HG03139 (cell line): ENCODE data around the gene KXD1.
"Not testable (repeated sequence)": the region's sequence is repeated elsewhere in the genome, so short reads cannot be mapped to it uniquely, and the experiment has no call there.

Source experiments
- ATAC-seq: cut with Tn5 transposase; IDR thresholded peaks from one replicate; pipeline ENCODE4 v1.9.1; 2021; ENCODE audit not compliant: unreplicated experiment

The KXD1 gene

GRCh38 chr19:18576383-18576782, 18.7 kb downstream of the KXD1 start:
- no peak for ATAC-seq

- ATAC-seq = no peak
Observed at GRCh38 chr19:18577365-18577914, 19.8 kb downstream of the KXD1 start.

GRCh38 chr19:18580311-18580710, 22.6 kb downstream of the KXD1 start:
- ATAC-seq = no peak

GRCh38 chr19:18586306-18586705, 28.6 kb downstream of the KXD1 start:
- ATAC-seq = no peak

GRCh38 chr19:18587561-18587960, 29.9 kb downstream of the KXD1 start:
- no peak for ATAC-seq

- ATAC-seq = no peak
Observed at GRCh38 chr19:18587962-18588610, 30.4 kb downstream of the KXD1 start.

GRCh38 chr19:18588611-18589379, 31.1 kb downstream of the KXD1 start, which contains the start of gene REX1BD:
Gene REX1BD (plus strand): TSS chr19:18588798. CDS start chr19:18588802, 4 bp downstream.
- peak; percentile 61 for ATAC-seq

- peak; percentile 30 for ATAC-seq
Observed at GRCh38 chr19:18589380-18590272, 32.0 kb downstream of the KXD1 start.

GRCh38 chr19:18590273-18591272, 32.9 kb downstream of the KXD1 start:
- no peak for ATAC-seq

GRCh38 chr19:18591735-18592385, 34.2 kb downstream of the KXD1 start:
- ATAC-seq = no peak

- ATAC-seq = not testable (repeated sequence)
Observed at GRCh38 chr19:18592732-18593131, 35.1 kb downstream of the KXD1 start.

GRCh38 chr19:18593367-18594095, 35.9 kb downstream of the KXD1 start:
- no peak for ATAC-seq

- ATAC-seq = peak; percentile 46
Observed at GRCh38 chr19:18594096-18594823, 36.6 kb downstream of the KXD1 start.

- no peak for ATAC-seq
Observed at GRCh38 chr19:18594824-18595373, 37.2 kb downstream of the KXD1 start.

- no peak for ATAC-seq
Observed at GRCh38 chr19:18595475-18595874, 37.8 kb downstream of the KXD1 start.

GRCh38 chr19:18596752-18597157, 39.1 kb downstream of the KXD1 start:
- no peak for ATAC-seq

- ATAC-seq = no peak
Observed at GRCh38 chr19:18597809-18598660, 40.4 kb downstream of the KXD1 start.
